ENCODE results near the gene COX4I2. TPM values are rescaled to one million over a fixed set of nuclear protein-coding genes. Genes with fewer than 3 reads are reported as not detected.
"Not testable (repeated sequence)": the region's sequence is repeated elsewhere in the genome, so short reads cannot be mapped to it uniquely, and the experiment has no call there.

COX4I2 gene
- total and polyA plus RNA-seq, 7 donors = 1.1 to 3.0 (median 1.4) TPM; not detected in 4

DNA sequence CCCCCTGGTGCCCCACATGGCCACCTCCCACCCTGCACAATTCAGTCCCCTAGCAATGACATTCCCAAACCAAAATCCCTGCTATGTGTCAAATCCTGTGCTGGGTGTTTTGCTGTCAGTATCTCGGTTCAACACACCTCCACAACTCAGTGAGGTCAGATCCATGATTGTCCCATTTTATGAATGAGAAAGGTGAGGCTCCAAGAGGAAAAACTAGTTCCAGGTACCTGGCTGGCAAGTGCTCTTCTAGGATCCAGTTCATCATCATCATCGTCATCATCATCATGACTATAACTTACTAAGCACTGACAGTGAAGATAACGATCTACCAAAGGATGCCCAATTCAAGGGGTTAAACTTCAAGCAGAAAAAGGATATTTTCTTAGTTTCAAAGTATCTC, 17.5 kb upstream of the COX4I2 start:
- Histone ChIP-seq H3K4me3 (no peak overlapping the region), H3K36me3 (no peaks in the 10 kb centered on the region), H3K4me1 (no peaks in the 10 kb centered on the region), H3K27me3 (no peaks in the 10 kb centered on the region), H3K9me3 (no peaks in the 10 kb centered on the region), H3K27ac (no peak overlapping the region)
- DNase-seq = no peak
- TF ChIP-seq POLR2A (IDR thresholded peaks at IDR 0.05) = no peak
- TF ChIP-seq, protein P1, sequence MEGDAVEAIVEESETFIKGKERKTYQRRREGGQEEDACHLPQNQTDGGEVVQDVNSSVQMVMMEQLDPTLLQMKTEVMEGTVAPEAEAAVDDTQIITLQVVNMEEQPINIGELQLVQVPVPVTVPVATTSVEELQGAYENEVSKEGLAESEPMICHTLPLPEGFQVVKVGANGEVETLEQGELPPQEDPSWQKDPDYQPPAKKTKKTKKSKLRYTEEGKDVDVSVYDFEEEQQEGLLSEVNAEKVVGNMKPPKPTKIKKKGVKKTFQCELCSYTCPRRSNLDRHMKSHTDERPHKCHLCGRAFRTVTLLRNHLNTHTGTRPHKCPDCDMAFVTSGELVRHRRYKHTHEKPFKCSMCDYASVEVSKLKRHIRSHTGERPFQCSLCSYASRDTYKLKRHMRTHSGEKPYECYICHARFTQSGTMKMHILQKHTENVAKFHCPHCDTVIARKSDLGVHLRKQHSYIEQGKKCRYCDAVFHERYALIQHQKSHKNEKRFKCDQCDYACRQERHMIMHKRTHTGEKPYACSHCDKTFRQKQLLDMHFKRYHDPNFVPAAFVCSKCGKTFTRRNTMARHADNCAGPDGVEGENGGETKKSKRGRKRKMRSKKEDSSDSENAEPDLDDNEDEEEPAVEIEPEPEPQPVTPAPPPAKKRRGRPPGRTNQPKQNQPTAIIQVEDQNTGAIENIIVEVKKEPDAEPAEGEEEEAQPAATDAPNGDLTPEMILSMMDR (IDR thresholded peaks at IDR 0.05) = no peak
- no peak for TF ChIP-seq EP300 (IDR thresholded peaks at IDR 0.05)
- no peak for TF ChIP-seq POLR2AphosphoS5 (IDR thresholded peaks at IDR 0.05)
- WGBS, 2 donors = 87 to 89% methylated on average over 3 of the region's 3 CpGs
- intact Hi-C loops (cut with DNase I) = no loop called here

DNA sequence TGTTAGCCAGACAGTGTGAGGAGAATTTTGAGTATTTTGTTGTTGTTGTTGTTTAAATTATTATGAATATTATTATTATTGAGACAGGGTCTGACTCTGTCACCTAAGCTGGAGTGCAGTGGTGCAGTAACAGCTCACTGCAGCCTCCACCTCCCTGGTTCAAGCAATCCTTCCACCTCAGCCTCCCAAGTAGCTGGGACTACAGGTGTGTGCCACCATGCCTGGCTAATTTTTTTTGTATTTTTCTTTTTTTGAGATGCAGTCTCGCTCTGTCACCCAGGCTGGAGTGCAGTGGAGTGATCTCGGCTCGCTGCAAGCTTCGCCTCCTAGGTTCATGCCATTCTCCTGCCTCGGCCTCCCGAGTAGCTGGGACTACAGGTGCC, 14.6 kb upstream of the COX4I2 start:
- H3K4me1 ChIP-seq; H3K36me3 ChIP-seq; intact Hi-C loops (cut with DNase I); H3K9me3 ChIP-seq; H3K27me3 ChIP-seq; H3K4me3 ChIP-seq; DNase-seq: not testable (repeated sequence)
- WGBS, 2 donors = 94 to 97% methylated on average over 6 of the region's 6 CpGs
- H3K27ac ChIP-seq = peak overlapping the region in 1 of 4 donors; percentile 17

GRCh38 chr20:31626534-31626933, 11.2 kb upstream of the COX4I2 start:
- intact Hi-C loops (cut with DNase I); H3K4me3 ChIP-seq; H3K27ac ChIP-seq; H3K4me1 ChIP-seq; H3K36me3 ChIP-seq; DNase-seq; H3K27me3 ChIP-seq; H3K9me3 ChIP-seq: not testable (repeated sequence)
- 88 to 91% methylated on average over 8 of the region's 8 CpGs for WGBS, 2 donors

DNA sequence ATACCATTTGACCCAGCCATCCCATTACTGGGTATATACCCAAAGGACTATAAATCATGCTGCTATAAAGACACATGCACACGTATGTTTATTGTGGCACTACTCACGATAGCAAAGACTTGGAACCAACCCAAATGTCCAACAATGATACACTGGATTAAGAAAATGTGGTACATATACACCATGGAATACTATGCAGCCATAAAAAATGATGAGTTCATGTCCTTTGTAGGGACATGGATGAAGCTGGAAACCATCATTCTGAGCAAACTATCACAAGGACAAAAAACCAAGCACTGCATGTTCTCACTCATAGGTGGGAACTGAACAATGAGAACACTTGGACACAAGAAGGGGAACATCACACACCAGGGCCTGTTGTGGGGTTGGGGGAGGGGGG, 9.7 kb upstream of the COX4I2 start:
- H3K9me3 ChIP-seq; H3K27me3 ChIP-seq; H3K4me3 ChIP-seq; H3K4me1 ChIP-seq; DNase-seq; intact Hi-C loops (cut with DNase I); H3K36me3 ChIP-seq; H3K27ac ChIP-seq: not testable (repeated sequence)
- 39 to 67% methylated on average over 2 of the region's 2 CpGs for WGBS, 2 donors

GRCh38 chr20:31630187-31630790, 7.4 kb upstream of the COX4I2 start:
- intact Hi-C loops (cut with DNase I) = no loop called here
- Histone ChIP-seq H3K4me3 (no peak overlapping the region), H3K4me1 (no peaks in the 10 kb centered on the region), H3K27me3 (no peaks in the 10 kb centered on the region), H3K36me3 (no peaks in the 10 kb centered on the region), H3K27ac (no peak overlapping the region), H3K9me3 (no peaks in the 10 kb centered on the region)
- WGBS, 2 donors = 53 to 60% methylated on average over 2 of the region's 2 CpGs
- DNase-seq = no peak
- TF ChIP-seq, protein P1 (IDR thresholded peaks at IDR 0.05) = no peak
- TF ChIP-seq POLR2A (IDR thresholded peaks at IDR 0.05) (no peak), EP300 (IDR thresholded peaks at IDR 0.05) (no peak), POLR2AphosphoS5 (IDR thresholded peaks at IDR 0.05) (no peak)

DNA sequence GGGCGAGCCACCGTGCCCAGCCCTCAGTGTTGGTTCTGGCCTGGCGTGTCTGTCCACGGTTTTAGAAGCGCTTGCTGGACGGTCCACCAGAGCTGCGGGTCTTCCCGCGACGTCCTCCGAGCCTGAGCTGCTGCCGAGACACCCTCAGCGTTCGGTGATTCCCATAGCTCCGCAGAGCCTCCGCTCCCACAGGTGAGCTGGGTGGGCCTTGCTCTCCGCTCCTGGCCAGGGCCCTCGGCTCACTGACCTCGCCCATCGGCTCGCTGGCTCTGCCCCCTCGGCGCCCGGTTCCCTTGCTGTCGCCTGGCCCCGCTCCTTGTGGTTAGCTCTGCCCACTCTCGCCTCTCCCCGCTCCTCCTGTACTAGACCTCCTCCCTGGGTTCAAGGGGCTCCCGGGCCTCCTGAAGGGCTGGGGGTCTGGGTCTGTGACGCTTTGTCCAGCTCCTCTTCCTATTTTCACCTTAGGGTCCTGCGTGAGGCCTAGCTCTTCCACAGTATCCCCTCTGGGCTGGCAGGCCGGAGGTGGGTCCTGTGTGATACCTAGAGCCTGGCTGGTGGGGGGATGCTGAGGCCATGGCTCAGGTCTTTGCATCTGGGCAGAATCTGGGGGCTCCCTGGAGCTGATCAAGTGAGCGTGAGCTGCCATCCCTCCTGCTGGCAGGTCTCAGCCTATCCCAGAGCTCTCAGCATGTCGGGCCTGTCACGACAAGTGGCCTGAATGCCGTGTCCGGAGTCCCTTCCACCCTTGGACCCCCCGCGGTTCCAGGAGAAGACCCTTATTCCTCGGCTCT, 5.0 kb upstream of the COX4I2 start:
- H3K4me3 ChIP-seq = no peak overlapping the region
- H3K27ac ChIP-seq = no peak overlapping the region
- H3K27me3 ChIP-seq = peaks cover 4 to 6% (median 5%) of the 10 kb centered on the region in 3 donors
- no peaks in the 10 kb centered on the region for H3K4me1 ChIP-seq
- H3K9me3 ChIP-seq = no peaks in the 10 kb centered on the region
- 93 to 96% methylated on average over 40 of the region's 40 CpGs for WGBS, 2 donors
- TF ChIP-seq EP300 (IDR thresholded peaks at IDR 0.05) = no peak
- no peak for TF ChIP-seq POLR2A (IDR thresholded peaks at IDR 0.05)
- TF ChIP-seq POLR2AphosphoS5 (IDR thresholded peaks at IDR 0.05) = no peak
- TF ChIP-seq, protein P1 (IDR thresholded peaks at IDR 0.05) = no peak
- no peak for DNase-seq
- intact Hi-C loops (cut with DNase I) = no loop called here
- no peaks in the 10 kb centered on the region for H3K36me3 ChIP-seq
